HL-60/S4 (cell line): Measurements from ENCODE around the gene TNKS1BP1.

Source experiments
- in situ Hi-C: fragments of 300-500 bp; cut with MboI; formaldehyde crosslinking; loops from 2 replicates; pipeline ENCODE4 v1.14.3; 2022; ENCODE audit warnings: low sequenced_read_pairs

Gene TNKS1BP1

GRCh38 chr11:57266157-57266556 lies 58.6 kb downstream of the TNKS1BP1 start:
- in situ Hi-C loops, result no loop called here

GRCh38 chr11:57263351-57263750 lies 61.4 kb downstream of the TNKS1BP1 start:
- in situ Hi-C loops, result no loop called here

GRCh38 chr11:57262157-57262556 lies 62.6 kb downstream of the TNKS1BP1 start:
- in situ Hi-C loops, result no loop called here

GRCh38 chr11:57260937-57261783 lies 63.6 kb downstream of the TNKS1BP1 start:
- in situ Hi-C loops, result no loop called here

- in situ Hi-C loops, result no loop called here
Observed at GRCh38 chr11:57256119-57256518, 68.6 kb downstream of the TNKS1BP1 start.

- in situ Hi-C loops, result no loop called here
Observed at GRCh38 chr11:57255618-57256017, 69.1 kb downstream of the TNKS1BP1 start.

- in situ Hi-C loops, result no loop called here
Observed at GRCh38 chr11:57254631-57255030, 70.1 kb downstream of the TNKS1BP1 start.

GRCh38 chr11:57251491-57252104 lies 73.2 kb downstream of the TNKS1BP1 start:
- in situ Hi-C loops, result no loop called here

GRCh38 chr11:57251037-57251436 lies 73.7 kb downstream of the TNKS1BP1 start:
- in situ Hi-C loops, result no loop called here
